Posterior cingulate gyrus (tissue), 11 donors: ENCODE measurements around the gene DLGAP4.

Source experiments
- DNase-seq, 10 donors: peaks; one replicate each; pipeline versions ENCODE4 v3.0.0 to v3.0.0-alpha.2; 2020 to 2021; ENCODE audit warnings: mixed read lengths in 3 of 10
- intact Hi-C: fragments of 100-400 bp; cut with DNase I; formaldehyde crosslinking; loops from one replicate; pipeline ENCODE4 v1.15.1; 2023

The DLGAP4 gene

DNA sequence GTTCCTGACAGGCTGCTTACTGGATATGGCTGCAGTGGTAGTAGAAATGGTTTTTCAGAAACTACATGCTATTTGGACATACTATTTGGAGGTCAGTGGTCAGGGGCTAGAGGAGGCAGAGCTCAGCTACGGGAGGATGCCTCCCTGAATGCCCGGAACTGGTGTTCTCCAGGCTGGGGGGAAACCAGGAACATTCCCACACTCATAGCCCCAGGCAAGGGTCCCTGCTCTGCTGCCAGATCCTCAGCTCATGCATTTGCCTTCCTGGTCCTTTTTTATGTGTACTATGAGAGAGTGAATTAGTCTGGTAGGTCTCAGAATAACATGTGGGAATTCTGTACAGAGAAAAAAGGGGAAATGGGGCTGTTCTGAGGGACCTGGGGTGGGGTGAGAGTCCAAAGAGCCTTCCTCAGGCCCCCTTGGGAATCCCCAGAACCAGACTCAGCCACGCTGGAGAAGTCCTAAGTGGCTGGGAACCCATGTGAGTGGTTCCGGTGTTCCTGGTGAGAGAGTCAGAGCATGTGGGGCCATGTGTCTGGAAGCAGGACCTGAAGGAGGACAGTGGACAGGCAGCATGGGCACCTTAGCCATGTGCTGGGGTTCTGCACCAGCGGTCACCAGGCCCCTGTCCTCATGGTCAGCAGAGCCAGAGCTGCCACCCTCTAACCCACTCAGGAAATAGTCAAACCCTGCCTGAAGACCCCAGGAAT lies 177.2 kb downstream of the DLGAP4 start:
- intact Hi-C loops, result no loop called here
- peak in 2 of 10 donors; percentile 12 to 24 for DNase-seq

DNA sequence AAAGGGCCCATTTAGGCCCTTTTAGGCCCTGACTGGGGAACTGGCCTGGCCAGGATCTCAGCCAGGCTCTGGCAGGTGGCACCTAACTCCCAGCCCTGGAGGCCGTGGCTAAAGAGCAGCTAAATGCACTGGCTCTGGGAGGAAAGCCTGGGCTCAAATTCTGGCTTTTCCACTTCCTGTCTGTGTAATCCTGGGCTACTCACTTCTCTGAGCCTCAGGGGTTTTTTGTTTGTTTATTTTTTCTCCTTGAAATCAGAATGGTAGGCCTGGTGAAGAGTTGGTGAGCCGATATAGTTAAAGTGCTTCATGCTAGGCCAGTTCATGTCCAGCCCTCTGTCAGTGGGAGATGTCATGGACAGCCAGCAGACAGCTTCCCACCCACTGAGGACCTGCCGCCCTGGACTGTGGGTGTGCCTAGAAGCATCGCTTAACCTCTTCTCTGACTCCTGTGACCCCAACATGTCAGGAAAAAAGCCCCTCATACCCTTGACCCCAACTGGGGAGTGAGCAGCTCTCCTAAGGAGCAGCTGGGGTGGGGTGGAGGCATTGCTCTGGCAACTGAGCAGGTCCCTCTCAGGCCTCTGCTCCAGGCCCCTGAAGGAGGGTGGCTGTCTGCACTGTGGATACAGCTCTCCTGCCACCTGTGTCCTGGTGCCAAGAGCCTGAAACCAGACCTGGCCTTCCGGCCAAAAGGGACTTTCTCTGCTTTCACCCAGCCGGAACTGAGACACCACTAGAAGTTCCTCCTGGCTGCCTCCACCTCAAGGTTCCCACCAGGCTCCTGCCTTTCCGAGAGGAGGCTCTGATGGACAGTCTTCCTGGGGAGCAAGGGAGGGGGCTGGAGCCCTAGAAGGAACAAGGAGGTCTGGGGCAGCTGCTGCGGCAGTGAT lies 178.0 kb downstream of the DLGAP4 start:
- intact Hi-C loops, result no loop called here
- peak in 3 of 10 donors; percentile 47 to 73 (median 54) for DNase-seq

DNA sequence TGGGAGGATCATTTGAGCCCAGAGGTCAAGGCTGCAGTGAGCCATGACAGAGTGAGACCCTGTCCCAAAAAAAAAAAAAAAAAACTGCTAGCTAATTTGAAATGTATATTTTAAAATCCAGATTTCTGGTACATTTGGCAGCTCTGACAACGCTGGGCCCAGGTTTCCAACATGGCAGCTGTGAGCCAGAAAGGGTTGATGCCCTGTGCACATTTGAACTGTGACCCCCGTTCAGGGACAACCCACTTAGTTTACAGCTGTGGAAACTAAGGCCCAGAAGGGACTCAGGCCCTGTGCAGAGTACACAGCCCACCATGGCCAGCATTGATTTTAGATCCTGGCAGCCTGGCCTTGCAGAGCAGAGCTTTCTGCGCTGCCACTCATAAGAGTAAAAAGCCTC lies 179.1 kb downstream of the DLGAP4 start:
- intact Hi-C loops, result no loop called here
- DNase-seq, result peak in 3 of 10 donors; percentile 28 to 63 (median 52)

DNA sequence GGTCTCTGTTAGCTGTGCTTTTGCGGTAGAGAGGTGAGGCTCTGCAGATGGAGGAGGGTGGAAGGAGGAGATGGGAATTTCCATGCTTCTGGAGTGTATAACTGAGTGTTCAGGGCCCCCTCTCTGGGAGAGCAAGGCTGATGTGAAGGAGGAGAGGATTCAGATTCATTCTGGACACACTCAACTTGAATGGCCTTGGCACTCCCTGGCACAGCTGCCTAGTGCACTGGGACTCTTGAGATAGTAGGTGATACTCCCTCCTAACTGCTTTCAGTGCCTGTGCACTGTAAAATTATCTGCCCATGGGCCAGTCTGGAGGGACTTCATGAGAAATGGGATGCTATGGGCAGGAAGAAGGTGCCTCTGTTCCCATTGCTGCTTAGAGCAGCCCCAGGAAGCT lies 180.9 kb downstream of the DLGAP4 start:
- peak in 2 of 10 donors; percentile 21 to 42 for DNase-seq
- intact Hi-C loops, result no loop called here

DNA sequence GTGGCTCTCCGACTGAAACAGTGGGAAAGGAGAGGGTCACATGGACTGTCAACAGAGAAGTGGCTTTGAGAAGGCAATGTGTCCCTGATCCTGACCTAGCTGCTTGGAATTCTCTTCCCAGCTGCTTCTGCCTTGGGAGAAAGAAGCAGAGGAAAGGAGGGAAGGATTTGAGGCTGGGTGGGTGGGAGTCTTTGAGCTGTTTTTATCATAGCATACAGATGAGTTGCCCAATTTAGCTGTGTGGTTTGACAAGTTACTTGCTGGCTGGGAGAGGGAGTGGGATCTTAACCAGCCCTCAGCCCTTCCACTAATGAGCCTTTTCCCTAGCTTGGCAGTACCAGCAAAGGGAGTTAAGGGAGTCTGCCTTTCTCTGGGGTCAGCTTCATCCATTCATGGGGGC lies 184.1 kb downstream of the DLGAP4 start:
- intact Hi-C loops, result no loop called here
- peak in 1 of 10 donors; percentile 65 for DNase-seq

DNA sequence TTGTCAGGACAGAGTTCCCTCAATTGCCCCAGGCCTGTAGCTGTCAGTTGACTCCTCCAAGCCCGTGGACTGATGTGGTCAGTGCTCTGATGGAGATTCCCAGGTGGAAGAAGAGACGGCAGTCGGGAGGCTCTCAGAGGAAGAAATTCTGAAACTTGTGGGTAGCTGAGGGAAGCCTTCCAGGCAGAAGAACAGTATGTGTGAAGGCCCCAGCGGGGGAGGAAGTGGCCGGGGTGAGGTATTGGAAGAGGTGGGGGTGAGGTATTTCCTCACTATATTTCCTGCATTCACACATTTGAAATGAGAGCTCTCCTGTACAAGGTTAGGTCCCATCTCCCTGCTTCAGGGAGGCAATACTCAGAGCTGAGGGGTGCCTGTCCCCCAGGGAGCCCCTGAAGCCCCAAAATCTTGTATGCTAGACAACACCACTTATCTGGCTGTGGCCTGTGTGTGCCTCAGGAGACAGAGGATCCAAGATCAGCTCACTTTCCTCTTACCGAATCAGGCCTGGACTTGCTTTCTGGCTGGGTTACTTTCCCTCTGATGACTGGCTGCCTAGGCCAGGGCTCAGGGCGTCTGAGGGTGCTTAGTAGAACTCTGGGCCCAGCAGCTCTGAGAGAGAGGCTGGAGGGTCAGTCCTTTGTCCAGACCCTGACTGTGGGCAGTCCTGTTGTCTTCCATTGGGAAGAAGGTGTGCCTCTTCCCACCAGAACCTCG lies 185.9 kb downstream of the DLGAP4 start:
- peak in 1 of 10 donors; percentile 63 for DNase-seq
- intact Hi-C loops, result loop anchor here (2.0 kb wide), 1 partner anchor 35 kb away; no protein-coding TSS in a partner anchor

DNA sequence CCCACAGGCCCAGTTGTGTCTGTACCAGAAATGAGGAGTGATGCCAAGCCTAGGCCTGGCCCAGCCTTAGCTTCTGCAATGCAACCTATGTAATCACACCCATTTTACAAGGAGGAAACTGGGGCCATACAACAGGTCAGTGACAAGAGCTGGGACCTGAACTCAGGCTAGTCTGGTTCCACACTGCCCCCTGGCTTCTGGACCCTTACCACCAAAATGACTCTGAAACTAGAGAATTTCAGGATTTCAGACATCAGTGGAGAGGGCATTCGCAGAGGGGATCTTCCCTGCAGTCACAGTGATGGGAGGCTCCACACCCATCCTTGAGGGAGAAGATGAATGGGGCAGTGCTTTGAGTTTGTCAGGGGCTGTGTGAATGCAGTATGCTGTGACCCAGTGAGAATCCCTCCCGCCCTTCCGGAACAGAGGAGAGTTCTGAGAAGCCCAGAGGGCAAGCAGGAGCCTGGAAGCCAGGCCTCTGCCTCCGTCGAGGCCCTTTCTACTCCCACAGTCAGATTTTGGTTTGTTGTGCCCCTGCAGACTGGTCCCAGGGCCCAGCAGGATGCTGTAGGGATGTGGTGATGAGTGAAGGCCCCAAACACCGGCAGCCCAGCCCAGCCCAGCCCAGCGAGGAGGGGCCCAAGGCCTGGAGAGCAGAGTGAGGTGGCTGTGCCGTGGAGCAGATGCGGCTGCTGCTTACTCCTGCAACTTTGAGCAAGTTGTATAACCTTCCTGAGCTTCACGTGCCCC lies 187.1 kb downstream of the DLGAP4 start:
- DNase-seq, result peak in 3 of 10 donors; percentile 28 to 70 (median 31)
- intact Hi-C loops, result loop anchor here (2.0 kb wide), 1 partner anchor 34 kb away; no protein-coding TSS in a partner anchor

DNA sequence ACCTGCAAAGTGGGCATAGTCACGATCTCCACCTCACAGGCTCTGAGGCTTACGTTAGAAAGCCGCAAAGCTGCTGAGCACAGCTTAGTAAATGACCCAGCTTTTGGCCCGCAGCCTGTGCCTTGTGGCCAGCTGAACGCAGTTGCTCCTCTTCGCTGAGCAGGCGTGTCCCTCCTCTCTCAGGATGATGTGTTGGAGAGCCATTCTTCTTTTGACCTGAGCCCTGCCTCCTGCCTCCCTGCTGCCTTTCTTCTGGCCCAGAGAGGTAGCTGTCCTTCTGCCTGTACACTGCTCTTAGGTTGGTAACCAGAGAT lies 187.6 kb downstream of the DLGAP4 start:
- intact Hi-C loops, result loop anchor here (2.0 kb wide), 1 partner anchor 33 kb away; no protein-coding TSS in a partner anchor
- DNase-seq, result peak in 6 of 10 donors; percentile 39 to 93 (median 46)

DNA sequence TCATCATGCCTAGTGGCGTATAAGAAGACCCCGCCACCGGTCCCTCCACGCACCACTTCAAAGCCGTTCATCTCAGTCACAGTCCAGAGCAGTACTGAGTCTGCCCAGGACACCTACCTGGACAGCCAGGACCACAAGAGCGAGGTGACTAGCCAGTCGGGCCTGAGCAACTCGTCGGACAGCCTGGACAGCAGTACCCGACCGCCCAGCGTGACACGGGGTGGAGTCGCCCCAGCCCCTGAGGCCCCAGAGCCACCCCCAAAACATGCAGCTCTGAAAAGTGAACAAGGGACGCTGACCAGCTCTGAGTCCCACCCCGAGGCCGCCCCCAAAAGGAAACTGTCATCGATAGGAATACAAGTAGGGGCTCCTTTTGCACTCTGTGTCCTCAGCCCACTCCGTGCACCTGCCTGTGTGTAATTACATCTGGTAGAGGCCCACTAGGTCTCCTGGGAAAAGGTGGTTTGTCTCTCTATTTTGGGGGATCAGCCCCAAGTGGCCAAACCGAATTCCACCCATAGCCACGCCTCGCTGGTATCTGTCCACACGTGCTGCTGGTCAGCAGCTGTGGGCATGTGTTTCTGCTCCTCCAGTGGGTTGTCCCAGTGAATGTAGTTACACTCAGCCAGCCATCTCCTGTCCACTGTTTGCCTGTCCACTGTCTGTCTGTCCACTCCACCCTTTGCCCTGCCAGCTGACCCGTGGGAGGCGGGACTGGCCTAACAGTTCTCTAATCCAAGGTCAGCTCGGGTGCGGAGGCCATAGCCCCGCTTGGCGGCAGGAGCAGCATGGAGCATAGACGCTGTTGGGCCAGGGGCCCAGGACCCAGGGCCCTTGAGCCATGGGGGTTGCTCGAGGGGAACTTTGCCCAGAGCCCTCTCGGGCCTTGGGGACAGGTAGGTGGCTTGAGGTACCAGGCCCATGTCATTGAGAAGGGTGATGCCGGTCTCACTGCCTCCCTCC lies 190.8 kb downstream of the DLGAP4 start:
- peak in 1 of 10 donors; percentile 82 for DNase-seq
- intact Hi-C loops, result no loop called here

DNA sequence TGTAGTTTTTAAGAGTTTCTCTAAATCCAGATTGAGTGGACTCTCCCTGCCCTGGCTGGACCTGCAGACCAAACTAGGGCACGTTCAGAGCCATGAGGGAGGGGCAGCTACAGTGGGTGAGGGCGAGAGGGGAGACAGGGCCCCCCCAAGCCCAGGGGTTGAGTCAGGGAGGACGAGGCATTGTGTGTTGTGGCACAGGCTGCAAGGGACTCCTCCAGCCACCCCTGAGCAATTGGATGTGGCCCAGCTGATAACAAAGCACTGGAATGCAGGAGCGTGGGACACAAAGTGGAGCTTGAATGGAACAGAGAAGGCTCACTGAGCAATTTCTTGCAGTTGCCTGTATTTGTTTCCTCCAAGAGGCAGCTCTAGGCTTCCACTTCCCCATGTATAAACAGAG lies 191.7 kb downstream of the DLGAP4 start:
- intact Hi-C loops, result no loop called here
- DNase-seq, result peak in 2 of 10 donors; percentile 33 to 35

DNA sequence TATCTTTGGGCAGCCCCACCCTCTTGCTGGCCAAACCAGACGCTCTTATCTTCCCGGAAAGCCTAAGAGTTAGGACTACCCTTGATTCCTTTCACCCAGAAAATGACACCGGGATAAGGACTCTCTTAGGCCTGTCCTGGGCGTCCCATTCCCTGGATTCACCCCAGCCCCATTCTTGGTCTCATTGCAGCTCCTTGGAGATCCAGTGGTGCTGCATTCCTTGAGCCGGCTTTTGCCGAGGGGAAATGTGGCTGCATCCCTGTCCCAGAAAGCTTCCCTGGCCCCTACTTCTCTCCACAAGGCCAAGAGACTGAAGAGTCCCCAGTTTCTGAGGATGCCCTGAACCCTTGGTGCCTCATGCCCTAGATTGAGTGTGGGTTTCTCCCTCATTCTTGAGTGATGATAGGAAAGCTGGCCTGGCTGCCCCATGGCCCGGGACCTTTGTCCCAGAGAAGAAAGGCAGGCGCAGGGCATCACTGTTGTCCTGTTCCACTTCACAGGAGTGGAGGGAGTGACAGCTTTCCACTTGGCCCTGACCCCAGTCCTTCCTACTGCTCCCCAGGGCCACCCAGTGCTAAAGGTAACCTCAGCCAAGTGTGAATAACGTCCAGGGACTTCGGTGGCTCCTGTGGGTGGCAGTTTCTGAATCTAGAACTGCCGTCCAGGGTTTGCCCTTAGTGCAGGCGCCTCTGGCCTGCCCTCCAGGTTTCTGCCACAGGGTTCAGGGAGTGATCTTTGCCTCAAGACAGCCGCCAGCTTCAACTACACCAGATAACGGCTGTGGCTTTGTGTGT lies 192.4 kb downstream of the DLGAP4 start:
- intact Hi-C loops, result no loop called here
- DNase-seq, result peak in 2 of 10 donors; percentile 44 to 66

DNA sequence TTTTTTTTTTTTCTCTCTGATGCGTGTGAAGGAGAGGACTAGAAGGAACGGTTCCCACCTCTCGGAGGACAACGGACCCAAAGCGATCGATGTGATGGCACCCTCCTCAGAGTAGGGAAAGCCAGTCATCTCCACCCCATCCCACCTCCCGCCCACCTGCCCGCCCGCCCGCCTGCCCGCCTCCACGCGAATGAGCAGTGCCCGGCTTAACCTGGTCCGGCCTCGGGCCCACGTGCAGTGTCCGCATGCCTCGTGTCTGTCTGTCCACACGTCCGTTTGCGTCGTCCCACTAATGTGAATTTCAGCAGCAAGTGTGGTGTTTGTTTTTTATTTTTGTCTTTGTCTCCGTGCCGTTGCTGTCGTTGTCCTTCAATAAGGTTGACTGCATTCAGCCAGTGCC lies 193.1 kb downstream of the DLGAP4 start:
- peak in 2 of 10 donors; percentile 24 to 74 for DNase-seq
- intact Hi-C loops, result no loop called here

DNA sequence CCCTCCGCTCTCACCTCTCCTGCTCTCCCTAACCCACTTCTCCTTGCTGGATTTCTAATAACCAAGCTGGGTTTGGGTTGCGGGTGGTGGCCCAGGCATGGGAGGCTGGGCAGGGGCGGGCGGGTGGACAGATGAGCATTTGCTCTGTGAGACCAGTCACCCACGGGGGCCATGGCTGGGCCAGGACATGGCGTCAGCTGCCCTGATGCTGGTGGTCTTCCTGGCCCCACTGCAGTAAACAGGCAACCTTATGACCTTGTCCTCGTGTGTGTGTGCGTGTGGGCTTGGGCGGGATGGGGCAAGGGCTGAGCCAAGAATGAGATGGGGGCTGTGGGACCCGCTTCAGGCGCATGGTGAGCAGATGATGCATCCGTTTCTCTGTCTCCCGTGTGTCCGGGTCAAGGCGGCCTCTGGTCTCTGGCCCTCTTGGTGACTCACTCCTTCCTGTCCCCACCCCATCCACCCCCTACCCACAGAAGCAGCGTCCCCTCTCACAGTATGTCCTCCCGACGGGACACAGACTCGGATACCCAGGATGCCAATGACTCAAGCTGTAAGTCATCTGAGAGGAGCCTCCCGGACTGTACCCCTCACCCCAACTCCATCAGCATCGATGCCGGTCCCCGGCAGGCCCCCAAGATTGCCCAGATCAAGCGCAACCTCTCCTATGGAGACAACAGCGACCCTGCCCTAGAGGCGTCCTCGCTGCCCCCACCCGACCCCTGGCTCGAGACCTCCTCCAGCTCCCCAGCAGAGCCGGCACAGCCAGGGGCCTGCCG lies 193.8 kb downstream of the DLGAP4 start:
- intact Hi-C loops, result no loop called here
- peak in 3 of 10 donors; percentile 54 to 79 (median 69) for DNase-seq

DNA sequence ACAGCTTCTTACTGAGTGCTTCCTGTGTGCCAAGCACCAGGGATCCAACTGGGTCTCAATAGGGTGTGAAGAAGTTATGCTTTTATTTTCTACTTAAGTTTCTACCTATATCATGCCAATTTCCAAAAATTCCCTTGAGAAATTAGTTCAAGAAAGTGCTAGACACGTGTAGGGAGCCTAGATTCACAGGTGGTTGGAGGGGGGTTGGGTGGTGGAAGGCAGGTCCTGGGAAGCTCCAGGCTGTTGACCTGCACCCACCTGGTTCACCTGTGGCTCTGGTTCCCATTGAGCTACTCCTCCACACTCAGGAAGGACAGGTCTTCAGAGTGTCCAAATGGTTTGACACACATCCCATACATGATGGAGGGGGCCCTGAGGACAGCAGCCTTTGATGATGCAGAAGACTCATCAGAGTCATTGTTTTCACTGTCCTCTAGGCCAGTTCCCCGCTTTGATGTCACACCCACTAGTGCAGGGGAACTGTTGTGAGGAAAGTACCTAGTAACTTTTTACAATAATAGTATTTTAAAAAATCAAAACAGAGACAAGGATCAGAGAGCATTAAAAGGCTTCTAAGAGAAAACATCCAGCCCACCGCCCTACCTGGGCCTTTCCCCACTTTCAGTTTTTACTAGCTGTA lies 195.3 kb downstream of the DLGAP4 start:
- intact Hi-C loops, result no loop called here
- peak in 1 of 10 donors; percentile 46 for DNase-seq

DNA sequence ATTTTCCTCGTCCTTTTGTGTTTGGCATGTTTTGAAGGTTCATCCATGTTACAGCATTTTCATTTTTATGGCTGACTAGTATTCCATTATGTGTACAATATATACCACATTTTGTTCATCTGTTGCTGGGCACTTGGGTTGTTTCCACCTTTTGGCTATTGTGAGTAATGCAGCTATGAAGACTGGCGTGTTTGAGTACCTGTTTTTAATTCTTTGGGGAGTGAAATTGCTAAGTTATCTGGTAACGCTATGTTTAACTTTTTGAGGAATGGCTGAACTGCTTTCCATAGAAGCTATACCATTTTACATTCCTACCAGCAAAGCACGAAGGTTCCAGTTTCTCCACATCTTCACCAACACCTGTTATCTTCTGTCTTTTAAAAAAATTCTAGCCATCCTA lies 198.2 kb downstream of the DLGAP4 start:
- no peak for DNase-seq

DNA sequence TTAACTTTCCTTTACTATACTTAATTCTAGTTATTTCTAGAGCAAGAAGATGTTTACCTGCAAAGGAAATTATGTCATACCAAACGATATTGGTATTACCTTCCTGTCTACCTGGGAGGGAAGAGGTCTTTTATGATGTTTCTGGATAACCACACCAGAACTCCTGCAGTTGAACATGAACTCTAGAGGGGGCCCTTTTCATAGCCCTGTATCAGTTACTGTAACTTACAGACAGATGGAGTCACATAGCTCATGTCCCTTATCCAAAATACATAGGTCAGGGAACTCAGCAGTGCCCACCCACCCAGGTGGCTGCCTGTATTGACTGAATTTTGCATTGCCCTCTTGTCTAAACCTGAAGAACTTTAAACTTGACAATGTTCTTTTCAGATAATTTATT lies 200.1 kb downstream of the DLGAP4 start:
- no peak for DNase-seq
- intact Hi-C loops, result no loop called here

More for the DNA sequence above, 198.2 kb downstream of the DLGAP4 start:
- intact Hi-C loops, result no loop called here

DNA sequence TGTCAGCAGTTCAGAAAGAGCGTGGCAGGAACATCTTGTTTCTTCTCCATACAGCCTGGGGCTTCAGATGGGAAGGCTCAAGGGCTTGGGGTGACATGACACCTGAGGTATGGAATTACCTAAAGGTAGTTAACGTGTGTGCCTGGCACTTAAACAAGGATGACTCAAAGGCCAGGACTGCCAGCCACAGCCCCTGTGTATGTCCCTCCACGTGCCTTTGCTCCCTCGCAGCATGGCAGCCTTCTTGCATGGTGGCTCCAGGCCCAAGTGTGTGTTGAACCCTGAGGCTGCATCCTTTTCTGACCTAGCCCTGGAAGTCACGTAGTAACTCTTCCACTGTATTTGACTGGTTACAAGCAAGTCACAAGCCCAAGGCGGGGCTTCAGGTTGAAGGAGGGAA lies 201.6 kb downstream of the DLGAP4 start:
- DNase-seq, result peak in 2 of 10 donors; percentile 11 to 49
- intact Hi-C loops, result no loop called here
